ENCODE data around the gene TUBGCP2. TPM values are rescaled to one million over a fixed set of nuclear protein-coding genes. Genes with fewer than 3 reads are reported as not detected.

The TUBGCP2 gene
- total RNA-seq, 1 donor, result 60.8 TPM

DNA sequence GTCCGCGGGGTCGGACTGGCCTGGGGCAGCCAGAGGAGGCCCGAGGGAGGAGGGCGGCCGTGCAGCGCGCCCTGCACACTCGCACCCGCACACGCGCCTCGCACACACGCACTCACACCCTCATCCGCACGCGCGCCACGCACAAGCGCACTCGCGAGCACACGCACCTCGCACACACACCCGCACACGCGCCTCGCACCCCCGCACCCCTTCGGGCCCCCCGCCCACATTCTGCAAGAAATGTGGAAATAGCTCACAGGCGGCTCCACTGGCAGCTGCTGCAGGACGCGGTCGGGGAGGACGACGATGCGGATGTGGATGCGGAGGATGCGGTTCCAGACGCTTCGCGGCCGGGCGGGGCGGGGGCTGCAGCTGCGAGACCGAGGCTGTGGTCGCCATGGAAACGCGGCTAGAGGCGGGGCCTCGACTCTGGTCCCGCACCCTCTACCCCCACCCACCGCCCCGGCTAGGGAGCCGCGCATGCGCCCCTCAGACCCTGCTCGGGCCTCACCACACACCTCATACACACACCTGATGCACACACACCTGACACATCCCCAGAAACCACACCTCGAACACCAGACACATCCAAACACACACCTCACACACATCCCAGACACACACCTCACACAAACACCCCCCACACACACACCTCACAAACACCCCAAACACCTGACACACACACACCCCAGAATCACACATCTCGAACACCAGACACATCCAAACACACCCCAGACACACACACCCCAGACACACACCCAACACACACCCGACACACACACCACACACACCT, 28.1 kb upstream of the TUBGCP2 start, which contains the start of gene CALY:
Gene CALY (minus strand): TSS at position 320 of the 793 bp plus-strand sequence. CDS start 7,907 bp downstream, outside the sequence.
- Histone ChIP-seq H3K4me2 (ENCODE audit: insufficient read depth, low read length) (no peak within 1 kb of the TSS), H3K36me3 (ENCODE audit: insufficient read depth, low read length) (no peaks in the 10 kb centered on the region), H3K9me3 (ENCODE audit: low read depth, low read length) (no peaks in the 10 kb centered on the region), H2AFZ (ENCODE audit: low read length) (no peak within 1 kb of the TSS), H3K27me3 (ENCODE audit: insufficient read depth, low read length) (peaks cover 46% of the 10 kb centered on the region), H3K4me1 (ENCODE audit: insufficient read depth, low read length) (no peaks in the 10 kb centered on the region), H3K27ac (ENCODE audit: low read depth, low read length) (no peak within 1 kb of the TSS), H3K79me2 (ENCODE audit: insufficient read depth, low read length) (no peaks in the 10 kb centered on the region), H4K20me1 (ENCODE audit: insufficient read depth, low read length) (no peaks in the 10 kb centered on the region), H3K4me3 (ENCODE audit: insufficient read depth, low read length) (no peak within 1 kb of the TSS)
- DNase-seq (ENCODE audit: insufficient read length, low spot score, missing footprints), result peak; percentile 81
- TF ChIP-seq CTCF (IDR thresholded peaks at IDR 0.05; ENCODE audit: extremely low read depth, low read depth, low read length), result no peak

DNA sequence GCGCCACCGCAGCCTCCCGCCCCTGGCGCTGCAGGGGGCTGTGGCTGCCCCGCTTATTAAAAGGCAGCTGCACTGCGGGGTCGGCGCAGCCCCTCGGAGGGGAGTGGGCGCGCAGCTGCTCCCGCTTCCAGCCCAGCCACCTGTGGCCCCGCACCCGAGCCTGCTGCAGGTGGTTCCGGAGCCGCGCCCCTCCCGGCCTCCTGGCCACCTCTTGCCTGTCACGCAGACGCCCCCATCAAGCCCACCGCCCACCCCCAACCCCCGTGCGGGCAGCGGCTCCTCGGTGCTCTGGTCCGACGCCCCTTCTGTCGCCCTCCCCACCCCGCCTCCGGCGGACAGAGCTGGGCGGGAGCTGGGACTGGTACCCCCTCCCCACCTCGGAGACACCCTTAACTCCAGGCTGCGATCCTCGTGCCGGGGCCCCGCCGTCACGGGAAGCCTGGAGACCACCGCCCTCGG, 27.5 kb upstream of the TUBGCP2 start:
- no peak overlapping the region for H2AFZ ChIP-seq (ENCODE audit: low read length)

GRCh38 chr10:133335246-133336117, 26.8 kb upstream of the TUBGCP2 start:
- Histone ChIP-seq H3K4me1 (ENCODE audit: insufficient read depth, low read length) (no peaks in the 10 kb centered on the region), H3K4me2 (ENCODE audit: insufficient read depth, low read length) (peak overlapping the region; percentile 69), H3K27ac (ENCODE audit: low read depth, low read length) (no peak overlapping the region), H3K27me3 (ENCODE audit: insufficient read depth, low read length) (peaks cover 57% of the 10 kb centered on the region), H3K9me3 (ENCODE audit: low read depth, low read length) (no peaks in the 10 kb centered on the region), H3K4me3 (ENCODE audit: insufficient read depth, low read length) (peak overlapping the region; percentile 45), H2AFZ (ENCODE audit: low read length) (no peak overlapping the region), H3K36me3 (ENCODE audit: insufficient read depth, low read length) (no peaks in the 10 kb centered on the region), H4K20me1 (ENCODE audit: insufficient read depth, low read length) (no peaks in the 10 kb centered on the region), H3K79me2 (ENCODE audit: insufficient read depth, low read length) (no peaks in the 10 kb centered on the region)
- peak; percentile 95 for DNase-seq (ENCODE audit: insufficient read length, low spot score, missing footprints)
- TF ChIP-seq CTCF (IDR thresholded peaks at IDR 0.05; ENCODE audit: extremely low read depth, low read depth, low read length), result no peak

More for the DNA sequence above, 27.5 kb upstream of the TUBGCP2 start:
- no peaks in the 10 kb centered on the region for H3K79me2 ChIP-seq (ENCODE audit: insufficient read depth, low read length)
- no peaks in the 10 kb centered on the region for H3K4me1 ChIP-seq (ENCODE audit: insufficient read depth, low read length)
- no peaks in the 10 kb centered on the region for H3K9me3 ChIP-seq (ENCODE audit: low read depth, low read length)
- H3K27me3 ChIP-seq (ENCODE audit: insufficient read depth, low read length), result peaks cover 52% of the 10 kb centered on the region
- no peaks in the 10 kb centered on the region for H4K20me1 ChIP-seq (ENCODE audit: insufficient read depth, low read length)
- no peaks in the 10 kb centered on the region for H3K36me3 ChIP-seq (ENCODE audit: insufficient read depth, low read length)
- no peak for TF ChIP-seq CTCF (IDR thresholded peaks at IDR 0.05; ENCODE audit: extremely low read depth, low read depth, low read length)
- no peak for DNase-seq (ENCODE audit: insufficient read length, low spot score, missing footprints)
- H3K27ac ChIP-seq (ENCODE audit: low read depth, low read length), result no peak overlapping the region
- no peak overlapping the region for H3K4me3 ChIP-seq (ENCODE audit: insufficient read depth, low read length)
- no peak overlapping the region for H3K4me2 ChIP-seq (ENCODE audit: insufficient read depth, low read length)
